Neural crest cell (in vitro differentiated cells): ENCODE data around the gene KRTAP9-8. TPM values are rescaled to one million over a fixed set of nuclear protein-coding genes. Genes with fewer than 3 reads are reported as not detected.
"Not testable (repeated sequence)": the region's sequence is repeated elsewhere in the genome, so short reads cannot be mapped to it uniquely, and the experiment has no call there.

Source experiments
- DNase-seq: peaks from one replicate; pipeline ENCODE4 v3.0.0; 2021; ENCODE audit warnings: low read depth, mixed read lengths, low spot score
- H3K27ac Mint-ChIP-seq: one replicate; pipeline ENCODE4 v1.8.0; 2021; ENCODE audit warnings: mild to moderate bottlenecking, mixed read lengths; ENCODE audit not compliant: unreplicated experiment
- H3K27me3 Mint-ChIP-seq: 2 replicates; pipeline ENCODE4 v1.8.0; 2021; ENCODE audit warnings: low read depth, mild to moderate bottlenecking, mixed read lengths
- H3K36me3 Mint-ChIP-seq: 2 replicates; pipeline ENCODE4 v1.8.0; 2021; ENCODE audit warnings: low read depth, mild to moderate bottlenecking, mixed read lengths
- H3K4me1 Mint-ChIP-seq: 2 replicates; pipeline ENCODE4 v1.8.0; 2021; ENCODE audit warnings: mixed read lengths
- H3K4me3 Mint-ChIP-seq: one replicate; pipeline ENCODE4 v1.8.0; 2021; ENCODE audit warnings: mild to moderate bottlenecking, mixed read lengths
- H3K9me3 Mint-ChIP-seq: 2 replicates; pipeline ENCODE4 v1.8.0; 2021; ENCODE audit warnings: mixed read lengths
- CTCF ChIP-seq: fragments of 200-600 bp; sonication (generic); conservative IDR thresholded peaks from 2 replicates; pipeline ENCODE4 v1.5.0; 2021; ENCODE audit warnings: antibody characterized with exemption, mild to moderate bottlenecking
- total RNA-seq: library from RNA; stranded (reverse); gene quantifications from 2 replicates; pipeline ENCODE4 v1.2.1, GENCODE V29; 2021

KRTAP9-8 gene
- total RNA-seq, 1 donor from 2014 or later = not detected

GRCh38 chr17:41231731-41232130 is 6.1 kb upstream of the KRTAP9-8 start:
- DNase-seq = no peak

GRCh38 chr17:41232399-41233105 is 5.2 kb upstream of the KRTAP9-8 start, which contains the start of gene KRTAP9-3:
TSS of gene KRTAP9-3 (plus strand) at chr17:41232449. CDS start at chr17:41232502, 53 bp downstream.
- not testable (repeated sequence) for H3K36me3 Mint-ChIP-seq, H3K4me3 Mint-ChIP-seq, H3K4me1 Mint-ChIP-seq, H3K9me3 Mint-ChIP-seq, DNase-seq, H3K27ac Mint-ChIP-seq
- H3K27me3 Mint-ChIP-seq = peaks cover 69% of the 10 kb centered on the region

More at GRCh38 chr17:41231731-41232130, 6.1 kb upstream of the KRTAP9-8 start:
- no peaks in the 10 kb centered on the region for H3K9me3 Mint-ChIP-seq
- H3K4me1 Mint-ChIP-seq = no peaks in the 10 kb centered on the region
- no peaks in the 10 kb centered on the region for H3K36me3 Mint-ChIP-seq
- no peak for TF ChIP-seq CTCF
- H3K27ac Mint-ChIP-seq = no peak overlapping the region
- H3K27me3 Mint-ChIP-seq = peaks cover 65% of the 10 kb centered on the region
- H3K4me3 Mint-ChIP-seq = no peak overlapping the region

GRCh38 chr17:41237116-41237515 is 683 bp upstream of the KRTAP9-8 start:
- H3K9me3 Mint-ChIP-seq, H3K4me1 Mint-ChIP-seq, H3K4me3 Mint-ChIP-seq, DNase-seq, H3K27ac Mint-ChIP-seq, H3K36me3 Mint-ChIP-seq: not testable (repeated sequence)
- peaks cover 67% of the 10 kb centered on the region for H3K27me3 Mint-ChIP-seq

GRCh38 chr17:41246995-41247787 is 9.4 kb downstream of the KRTAP9-8 start:
- DNase-seq, H3K4me3 Mint-ChIP-seq, H3K9me3 Mint-ChIP-seq, H3K27ac Mint-ChIP-seq, H3K36me3 Mint-ChIP-seq, H3K4me1 Mint-ChIP-seq: not testable (repeated sequence)
- H3K27me3 Mint-ChIP-seq = peaks cover 78% of the 10 kb centered on the region

GRCh38 chr17:41249637-41250240 is 11.9 kb downstream of the KRTAP9-8 start, which contains the start of gene KRTAP9-4:
TSS of gene KRTAP9-4 (plus strand) at chr17:41249687. CDS start at chr17:41249721, 34 bp downstream.
- not testable (repeated sequence) for H3K4me3 Mint-ChIP-seq, H3K36me3 Mint-ChIP-seq, H3K27ac Mint-ChIP-seq, H3K4me1 Mint-ChIP-seq, H3K9me3 Mint-ChIP-seq, DNase-seq
- peaks cover 83% of the 10 kb centered on the region for H3K27me3 Mint-ChIP-seq

- no peaks in the 10 kb centered on the region for H3K9me3 Mint-ChIP-seq
- no peak for DNase-seq
- no peak overlapping the region for H3K27ac Mint-ChIP-seq
- H3K4me3 Mint-ChIP-seq = no peak overlapping the region
- no peak for TF ChIP-seq CTCF
- H3K36me3 Mint-ChIP-seq = no peaks in the 10 kb centered on the region
- no peaks in the 10 kb centered on the region for H3K4me1 Mint-ChIP-seq
- peaks cover 91% of the 10 kb centered on the region for H3K27me3 Mint-ChIP-seq
Observed at GRCh38 chr17:41251261-41251660, 13.5 kb downstream of the KRTAP9-8 start.

GRCh38 chr17:41254861-41255260 is 17.1 kb downstream of the KRTAP9-8 start:
- H3K27me3 Mint-ChIP-seq = peaks cover 96% of the 10 kb centered on the region
- H3K36me3 Mint-ChIP-seq = no peaks in the 10 kb centered on the region
- no peak for DNase-seq
- no peak overlapping the region for H3K4me3 Mint-ChIP-seq
- H3K27ac Mint-ChIP-seq = no peak overlapping the region
- no peaks in the 10 kb centered on the region for H3K4me1 Mint-ChIP-seq
- TF ChIP-seq CTCF = no peak
- peaks cover 1% of the 10 kb centered on the region for H3K9me3 Mint-ChIP-seq

GRCh38 chr17:41255381-41256290 is 17.8 kb downstream of the KRTAP9-8 start, which contains the start of gene KRTAP9-9:
TSS of gene KRTAP9-9 (plus strand) at chr17:41255384.
- H3K27me3 Mint-ChIP-seq = peaks cover 96% of the 10 kb centered on the region
- DNase-seq, H3K36me3 Mint-ChIP-seq, H3K27ac Mint-ChIP-seq, H3K9me3 Mint-ChIP-seq, H3K4me1 Mint-ChIP-seq, H3K4me3 Mint-ChIP-seq: not testable (repeated sequence)
